Measurements from ENCODE around the gene CLCF1.

GRCh38 chr11:67395555-67396258 is 22.3 kb upstream of the CLCF1 start:
- TF ChIP-seq CTCF (IDR thresholded peaks at IDR 0.05; ENCODE audit: low read length) (no peak), EZH2 (IDR thresholded peaks at IDR 0.05; ENCODE audit: borderline replicate concordance, low read length) (no peak)

Data from OCI-LY1 (cell line).